Measurements from ENCODE around the gene GFER. TPM values are rescaled to one million over a fixed set of nuclear protein-coding genes. Genes with fewer than 3 reads are reported as not detected.

GFER gene
- total and polyA plus RNA-seq, 9 of the 15 experiments (the other 6 are each of a cell fraction or from before 2014, with no cell fraction given) = 4.3 to 53.7 (median 19.8) TPM

DNA sequence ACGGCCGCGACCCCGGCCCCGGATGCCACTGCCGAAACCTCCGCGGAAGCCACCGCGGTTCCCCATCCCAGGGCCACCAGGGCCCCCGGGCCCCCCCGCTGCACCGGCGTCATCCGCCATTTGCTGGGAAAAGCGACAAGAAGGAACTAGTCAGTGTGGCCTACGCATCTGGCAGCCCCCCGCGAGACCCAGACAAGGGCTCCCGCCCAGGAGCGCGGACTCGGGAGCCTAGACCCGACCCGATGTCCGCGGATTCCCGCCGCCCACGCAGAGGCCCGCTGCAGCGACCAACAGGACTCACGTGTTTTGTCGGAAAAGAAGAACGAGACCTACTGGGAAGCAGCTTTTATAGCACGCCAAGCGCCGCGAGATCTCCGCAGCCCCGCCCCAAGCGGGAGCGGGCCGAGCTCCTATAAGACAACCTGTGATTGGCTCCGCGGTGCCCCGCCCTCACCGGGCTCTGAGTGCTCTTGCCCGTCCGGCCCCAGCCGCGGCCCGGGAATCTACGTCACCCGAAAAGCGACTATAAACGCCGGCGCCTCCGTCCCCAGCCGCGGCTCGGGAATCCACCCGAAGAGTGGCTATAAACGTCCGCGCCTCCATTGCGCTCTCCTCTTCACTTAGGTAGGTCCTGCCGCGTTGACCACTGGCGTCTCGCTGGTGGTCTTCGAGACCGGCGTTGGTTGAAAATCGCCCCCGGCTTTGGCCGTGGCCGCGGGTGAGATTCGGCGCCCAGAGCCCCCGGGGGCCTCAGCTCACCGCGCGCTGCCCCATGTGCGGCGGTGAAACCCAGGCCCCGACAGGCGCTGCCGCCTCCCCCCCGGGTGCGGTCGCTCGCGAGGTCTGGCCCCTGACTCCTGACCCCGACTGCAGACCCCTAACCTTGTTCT, 19.2 kb upstream of the GFER start, which contains the start of gene RPS2:
RPS2 (minus strand) TSS at position 321 of the 890 bp plus-strand sequence; CDS start at position 120, 201 bp downstream.
- peak; percentile 73 for ATAC-seq
- Histone ChIP-seq H3K4me3 (peak within 1 kb of the TSS; percentile 89), H3K27me3 (ENCODE audit: control insufficient read depth in 2 of 2, insufficient read depth in 2 of 2, low read length in 2 of 2) (no peaks in the 10 kb centered on the region), H3K36me3 (ENCODE audit: control insufficient read depth, insufficient read depth, low read length) (peaks cover 38% of the 10 kb centered on the region), H3K9me1 (ENCODE audit: control insufficient read depth, insufficient read depth, low read length) (peaks cover 3% of the 10 kb centered on the region), H4K20me1 (replicated peaks; ENCODE audit: control insufficient read depth, insufficient read depth, low read length) (peaks cover 35% of the 10 kb centered on the region), H3K9ac (ENCODE audit: insufficient read depth in 1 of 2, low read depth in 2 of 2, low read length in 2 of 2) (peak within 1 kb of the TSS; percentile 94 to 100), H3K9me3 (replicated peaks; ENCODE audit: control insufficient read depth, insufficient read depth, low read depth, low read length) (no peaks in the 10 kb centered on the region), H3K27ac (ENCODE audit: extremely low read depth, low read depth, low read length) (peak within 1 kb of the TSS; percentile 85), H3K4me2 (ENCODE audit: insufficient read depth, low read length) (peak within 1 kb of the TSS; percentile 100), H3K4me1 (replicated peaks in 1 of 2; ENCODE audit: control insufficient read depth in 2 of 2, insufficient read depth in 2 of 2, low read length in 2 of 2) (peaks cover 8 to 50% of the 10 kb centered on the region in 2 experiments; a peak in 3 of 5 replicates), H2AFZ (ENCODE audit: low read depth, low read length) (peak within 1 kb of the TSS; percentile 73), H3K79me2 (ENCODE audit: control insufficient read depth, insufficient read depth, low read length) (peaks cover 71% of the 10 kb centered on the region)
- whole genome bisulfite sequencing (ENCODE audit: insufficient coverage, low coverage, missing lambda C conversion rate) = under 1% methylated on average over 76 of the region's 97 CpGs
- peak; percentile 95 to 100 (median 98) for DNase-seq (ENCODE audit: extremely low read depth in 1 of 4, low spot score in 3 of 4)
- in situ Hi-C loops (cut with MboI) = no loop called here
- ChIA-PET CTCF (ENCODE audit: low intra/inter-chr PET ratio) (interaction anchor here (0.7 kb wide), 1 partner anchor 35 kb away, joined by 3 read pairs; no protein-coding TSS in a partner anchor), POLR2A (interaction anchor here (0.6 to 3.9 kb wide), 67 partner anchors 8 to 923 kb away, joined by 3 to 103 read pairs (median 4); partner anchors contain the start of genes E4F1, FAHD1, GFER and HAGH)
- peak; percentile 94 for FAIRE-seq
- intact Hi-C loops (cut with micrococcal nuclease) = loop anchor here (2.0 kb wide), 1 partner anchor 22 kb away; the partner anchor contains the start of gene MSRB1
- TSS peak; percentile 82 for BruUV-seq (replicated peaks)
- TF ChIP-seq GATAD2A (IDR thresholded peaks at IDR 0.05) (peak; percentile 46; the same call in 1 of the 2 replicates), TAF9B (IDR thresholded peaks at IDR 0.05; ENCODE audit: partially characterized antibody) (peak; percentile 97), EZH2 (IDR thresholded peaks at IDR 0.05; ENCODE audit: borderline replicate concordance, low read depth, low read length) (no peak), KAT7 (CRISPR knock-in tag; IDR thresholded peaks at IDR 0.05; ENCODE audit: borderline replicate concordance) (peak; percentile 42), ZNF766 (CRISPR knock-in tag; conservative IDR thresholded peaks at IDR 0.05) (no peak), XRCC5 (IDR thresholded peaks at IDR 0.05; ENCODE audit: low read depth, low read length) (peak; percentile 52), ZNF274 (IDR thresholded peaks at IDR 0.05; ENCODE audit: borderline replicate concordance, low read depth, low read length) (no peak), LCOR (CRISPR knock-in tag; IDR thresholded peaks at IDR 0.05) (peak; percentile 61; the same call in 1 of the 2 replicates), PRDM10 (IDR thresholded peaks at IDR 0.05; ENCODE audit: partially characterized antibody) (no peak), CC2D1A (IDR thresholded peaks at IDR 0.05) (no peak), ZSCAN29 (IDR thresholded peaks at IDR 0.05) (no peak), MIER1 (IDR thresholded peaks at IDR 0.05; ENCODE audit: low read depth) (no peak), DEAF1 (CRISPR knock-in tag; IDR thresholded peaks at IDR 0.05) (no peak), LEF1 (IDR thresholded peaks at IDR 0.05) (peak; percentile 49; the same call in 1 of the 2 replicates), PHB2 (IDR thresholded peaks at IDR 0.05; ENCODE audit: low read depth) (no peak), HNRNPLL (IDR thresholded peaks at IDR 0.05; ENCODE audit: low read depth, low read length, poor library complexity, severe bottlenecking) (peak; percentile 73), GTF2F1 (IDR thresholded peaks at IDR 0.05; ENCODE audit: low read depth, low read length) (peak; percentile 97)
